GM13977 (cell line): ENCODE measurements around the gene SMCHD1.
"Not testable (repeated sequence)": the region's sequence is repeated elsewhere in the genome, so short reads cannot be mapped to it uniquely, and the experiment has no call there.

ENCODE experiments used
- DNase-seq: peaks from one replicate; pipeline ENCODE4 v3.0.0; 2012; ENCODE audit warnings: low spot score
- in situ Hi-C: fragments of 300-500 bp; cut with MboI; formaldehyde crosslinking; loops from one replicate; pipeline ENCODE4 v1.12.0; 2022; ENCODE audit warnings: low sequenced_read_pairs, low pct_unique_long_range_greater_than_20kb, mixed read lengths, inconsistent platforms; ENCODE audit not compliant: unreplicated experiment
- TF ChIP-seq, protein P1 (sequence below): IDR thresholded peaks from 2 replicates; pipeline ENCODE4 v1.5.1; 2012; ENCODE audit warnings: mild to moderate bottlenecking, control low read depth; ENCODE audit not compliant: insufficient read depth; ENCODE audit errors: extremely low read depth, missing control alignments

SMCHD1 gene

DNA sequence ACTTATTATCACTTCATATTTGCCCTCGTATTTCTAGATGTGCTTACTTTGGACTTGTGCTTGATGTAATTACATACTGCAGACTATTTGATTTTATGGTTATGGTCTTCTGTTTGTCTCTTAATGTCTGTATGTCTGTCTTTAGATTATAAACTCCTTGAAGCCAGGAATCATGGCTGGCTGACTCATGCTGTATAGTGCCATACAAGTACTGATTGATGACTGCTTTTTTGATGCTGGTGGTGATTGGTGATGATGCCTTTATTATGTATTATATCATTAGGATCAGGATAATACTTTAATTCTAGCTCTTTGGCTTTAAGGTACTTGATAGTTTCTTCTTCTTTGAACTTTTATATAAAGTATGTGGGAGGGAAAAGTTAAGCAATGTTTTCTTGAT is 17.3 kb downstream of the SMCHD1 start:
- in situ Hi-C loops = no loop called here
- TF ChIP-seq, protein P1, sequence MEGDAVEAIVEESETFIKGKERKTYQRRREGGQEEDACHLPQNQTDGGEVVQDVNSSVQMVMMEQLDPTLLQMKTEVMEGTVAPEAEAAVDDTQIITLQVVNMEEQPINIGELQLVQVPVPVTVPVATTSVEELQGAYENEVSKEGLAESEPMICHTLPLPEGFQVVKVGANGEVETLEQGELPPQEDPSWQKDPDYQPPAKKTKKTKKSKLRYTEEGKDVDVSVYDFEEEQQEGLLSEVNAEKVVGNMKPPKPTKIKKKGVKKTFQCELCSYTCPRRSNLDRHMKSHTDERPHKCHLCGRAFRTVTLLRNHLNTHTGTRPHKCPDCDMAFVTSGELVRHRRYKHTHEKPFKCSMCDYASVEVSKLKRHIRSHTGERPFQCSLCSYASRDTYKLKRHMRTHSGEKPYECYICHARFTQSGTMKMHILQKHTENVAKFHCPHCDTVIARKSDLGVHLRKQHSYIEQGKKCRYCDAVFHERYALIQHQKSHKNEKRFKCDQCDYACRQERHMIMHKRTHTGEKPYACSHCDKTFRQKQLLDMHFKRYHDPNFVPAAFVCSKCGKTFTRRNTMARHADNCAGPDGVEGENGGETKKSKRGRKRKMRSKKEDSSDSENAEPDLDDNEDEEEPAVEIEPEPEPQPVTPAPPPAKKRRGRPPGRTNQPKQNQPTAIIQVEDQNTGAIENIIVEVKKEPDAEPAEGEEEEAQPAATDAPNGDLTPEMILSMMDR = no peak
- DNase-seq = no peak

DNA sequence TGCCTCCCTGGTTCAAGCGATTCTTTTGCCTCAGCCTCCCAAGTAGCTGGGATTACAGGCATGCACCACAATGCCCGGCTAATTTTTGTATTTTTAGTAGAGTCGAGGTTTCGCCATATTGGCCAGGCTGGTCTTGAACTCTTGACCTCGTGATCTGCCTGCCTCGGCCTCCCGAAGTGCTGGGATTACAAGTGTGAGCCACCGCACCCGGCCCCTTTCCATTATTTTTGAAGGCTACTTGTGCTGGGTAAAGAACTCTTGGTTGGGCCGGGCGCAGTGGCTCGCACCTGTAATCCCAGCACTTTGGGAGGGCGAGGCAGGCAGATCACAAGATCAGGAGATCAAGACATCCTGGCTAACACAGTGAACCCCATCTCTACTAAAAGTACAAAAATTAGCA is 23.4 kb downstream of the SMCHD1 start:
- DNase-seq, in situ Hi-C loops: not testable (repeated sequence)

DNA sequence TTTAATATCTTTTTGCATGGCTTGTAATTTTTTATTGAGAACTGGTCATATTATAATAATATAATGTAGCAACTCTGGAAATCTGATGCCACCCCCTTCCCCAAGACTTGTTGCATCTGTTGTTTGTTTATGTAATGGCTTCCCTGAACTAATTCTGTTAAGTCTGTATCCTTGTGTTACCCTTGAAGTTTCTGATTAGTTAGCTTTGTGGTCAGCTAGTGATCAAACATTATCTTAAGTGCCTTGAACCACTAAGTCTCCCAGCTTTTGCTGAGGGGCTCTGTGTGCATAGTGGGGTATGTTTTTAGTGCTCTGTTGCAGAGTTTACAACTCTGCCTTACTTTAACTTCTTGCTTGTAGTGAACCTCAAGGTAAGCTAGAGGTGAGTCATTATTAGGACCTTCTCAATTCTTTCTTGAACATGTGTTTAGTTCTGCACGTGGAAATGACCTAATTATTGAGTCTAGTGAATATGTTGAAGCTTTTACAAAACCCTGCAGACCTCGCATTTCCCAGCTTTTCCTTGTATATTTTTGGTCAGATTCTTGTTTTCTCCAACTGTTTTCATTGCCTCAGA is 24.8 kb downstream of the SMCHD1 start:
- no peak for DNase-seq
- TF ChIP-seq, protein P1 = no peak
- in situ Hi-C loops = no loop called here

DNA sequence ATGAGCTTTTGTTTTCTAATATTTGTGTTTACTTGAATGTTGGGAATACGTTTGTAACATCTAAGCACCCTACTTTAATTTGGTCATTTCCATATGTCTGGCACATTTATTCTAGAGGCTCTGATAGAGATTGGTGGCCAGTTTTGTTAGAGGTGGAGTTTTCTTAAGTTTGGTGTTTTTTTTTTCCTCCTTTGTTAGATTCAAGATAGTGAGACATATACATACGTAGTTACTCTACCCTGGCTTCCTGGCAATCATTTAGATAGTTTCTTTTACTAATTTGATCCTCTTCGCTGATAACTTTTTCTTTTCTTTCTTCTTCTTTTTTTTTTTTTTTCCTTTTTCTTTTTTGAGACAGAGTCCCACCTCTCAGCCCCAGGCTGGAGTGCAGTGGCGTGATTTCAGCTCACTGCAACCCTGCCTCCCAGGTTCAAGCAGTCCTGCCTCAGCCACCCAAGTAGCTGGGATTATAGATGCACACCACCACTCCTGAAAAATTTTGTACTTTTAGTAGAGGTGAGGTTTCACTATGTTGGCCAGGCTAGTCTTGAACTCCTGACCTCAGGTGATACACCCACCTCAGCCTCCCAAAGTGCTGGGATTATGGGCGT is 26.6 kb downstream of the SMCHD1 start:
- in situ Hi-C loops = no loop called here
- TF ChIP-seq, protein P1 = no peak
- DNase-seq = no peak

DNA sequence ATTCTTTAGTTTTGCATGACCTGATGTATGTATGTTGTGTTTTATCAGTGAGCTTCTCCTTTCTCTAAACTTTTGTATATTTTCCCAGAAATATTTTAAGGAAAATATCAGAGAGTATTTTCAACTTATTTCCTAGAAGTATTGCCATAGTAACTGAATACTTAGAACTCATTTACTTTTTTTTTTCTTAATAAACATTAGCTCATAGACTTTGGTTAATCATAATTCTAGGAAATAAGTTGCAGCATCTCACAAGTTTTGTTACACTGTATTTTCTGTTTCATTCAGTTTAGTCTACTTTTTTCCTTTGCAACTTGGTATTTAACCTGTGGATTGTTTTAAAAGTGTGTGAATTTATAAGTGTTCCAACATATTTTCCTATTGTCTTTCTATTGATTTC is 27.5 kb downstream of the SMCHD1 start:
- no peak for DNase-seq
- in situ Hi-C loops = no loop called here
- TF ChIP-seq, protein P1 = no peak

DNA sequence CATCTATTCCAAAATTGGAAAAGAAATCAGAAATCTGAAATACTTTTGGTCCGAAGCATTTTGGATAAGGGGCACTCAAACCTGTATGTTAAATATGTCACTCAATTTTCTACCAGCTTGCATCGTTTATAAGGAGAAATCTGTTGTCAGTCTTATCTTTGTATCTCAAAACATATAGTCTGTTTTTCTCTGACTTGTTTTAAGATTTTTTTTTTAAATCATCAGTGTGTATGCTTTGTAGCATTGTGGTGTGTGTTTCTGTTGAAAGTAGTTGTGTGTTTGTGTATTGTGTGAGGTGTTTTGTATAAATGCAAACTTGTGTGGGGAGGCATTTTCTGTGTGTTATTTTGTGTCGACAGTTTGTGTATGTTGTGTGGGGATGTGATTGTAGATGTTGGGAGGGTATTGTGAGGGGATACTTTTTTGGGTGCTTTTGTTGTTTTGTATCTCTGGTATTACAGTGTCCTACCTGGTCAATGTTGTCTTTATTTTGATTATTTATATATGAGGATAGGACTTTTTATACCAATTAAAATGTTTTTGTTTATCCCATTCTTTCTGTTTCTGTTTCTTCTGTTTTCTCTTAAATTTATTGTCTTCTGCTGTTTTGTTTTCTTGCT is 30.9 kb downstream of the SMCHD1 start:
- TF ChIP-seq, protein P1 = no peak
- no peak for DNase-seq
- in situ Hi-C loops = no loop called here

DNA sequence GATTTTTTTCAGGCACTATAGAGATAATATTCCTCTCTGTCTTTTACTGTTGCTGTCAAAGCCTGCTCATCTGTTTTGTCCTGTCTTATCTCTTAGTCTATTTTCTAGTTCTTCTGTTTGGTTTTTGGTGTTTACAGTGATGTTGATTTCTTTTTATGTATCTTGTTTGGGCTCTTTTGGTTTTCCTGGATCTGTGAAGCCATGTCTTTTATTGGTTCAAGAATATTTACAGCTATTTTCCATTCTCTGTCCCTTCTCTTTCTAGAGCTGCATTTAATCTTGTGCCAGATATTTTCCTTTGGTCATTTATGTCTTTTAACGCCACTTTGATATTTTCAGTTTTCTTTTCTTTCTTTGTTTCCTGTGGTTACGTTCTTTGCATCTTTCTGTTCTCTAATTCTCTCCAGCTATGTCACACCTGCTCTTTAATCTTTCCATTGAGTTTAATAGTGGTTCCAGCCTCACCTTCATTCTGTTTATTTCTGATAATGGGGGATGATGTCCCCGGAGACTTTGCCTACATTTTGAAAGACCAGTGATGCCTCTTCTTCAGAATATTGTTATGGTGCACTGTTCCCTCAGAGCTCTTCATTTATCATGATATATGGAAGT is 32.0 kb downstream of the SMCHD1 start:
- in situ Hi-C loops = no loop called here
- TF ChIP-seq, protein P1 = no peak
- DNase-seq = peak; percentile 35
